GM21447 (cell line): ENCODE results near the gene VTI1A.
"Not testable (repeated sequence)": the region's sequence is repeated elsewhere in the genome, so short reads cannot be mapped to it uniquely, and the experiment has no call there.

Source experiments
- ATAC-seq: cut with Tn5 transposase; IDR thresholded peaks from one replicate; pipeline ENCODE4 v1.9.1; 2021; ENCODE audit not compliant: unreplicated experiment

VTI1A gene

GRCh38 chr10:112585126-112585525 is 138.1 kb downstream of the VTI1A start:
- no peak for ATAC-seq

- no peak for ATAC-seq
Measured at GRCh38 chr10:112585960-112586359, 138.9 kb downstream of the VTI1A start.

- ATAC-seq, result no peak
Measured at GRCh38 chr10:112587729-112588128, 140.7 kb downstream of the VTI1A start.

GRCh38 chr10:112588225-112588990 is 141.4 kb downstream of the VTI1A start:
- ATAC-seq, result no peak

GRCh38 chr10:112589081-112589480 is 142.1 kb downstream of the VTI1A start:
- ATAC-seq, result no peak

GRCh38 chr10:112590786-112591185 is 143.8 kb downstream of the VTI1A start:
- ATAC-seq, result not testable (repeated sequence)

- no peak for ATAC-seq
Measured at GRCh38 chr10:112593023-112593422, 146.0 kb downstream of the VTI1A start.

GRCh38 chr10:112601214-112602090 is 154.4 kb downstream of the VTI1A start:
- ATAC-seq, result no peak

- no peak for ATAC-seq
Measured at GRCh38 chr10:112603062-112603461, 156.0 kb downstream of the VTI1A start.

GRCh38 chr10:112605063-112605462 is 158.0 kb downstream of the VTI1A start:
- no peak for ATAC-seq

GRCh38 chr10:112607506-112607905 is 160.5 kb downstream of the VTI1A start:
- no peak for ATAC-seq

- ATAC-seq, result no peak
Measured at GRCh38 chr10:112613620-112614019, 166.6 kb downstream of the VTI1A start.

GRCh38 chr10:112614072-112614471 is 167.1 kb downstream of the VTI1A start:
- ATAC-seq, result no peak

GRCh38 chr10:112614586-112614985 is 167.6 kb downstream of the VTI1A start:
- no peak for ATAC-seq

- no peak for ATAC-seq
Measured at GRCh38 chr10:112615269-112615668, 168.3 kb downstream of the VTI1A start.

GRCh38 chr10:112616647-112617046 is 169.6 kb downstream of the VTI1A start:
- no peak for ATAC-seq

- ATAC-seq, result no peak
Measured at GRCh38 chr10:112618814-112619213, 171.8 kb downstream of the VTI1A start.

GRCh38 chr10:112619556-112619955 is 172.5 kb downstream of the VTI1A start:
- ATAC-seq, result no peak

GRCh38 chr10:112622786-112623185 is 175.8 kb downstream of the VTI1A start:
- no peak for ATAC-seq

GRCh38 chr10:112624546-112625048 is 177.6 kb downstream of the VTI1A start:
- ATAC-seq, result no peak

- ATAC-seq, result no peak
Measured at GRCh38 chr10:112628951-112629609, 182.1 kb downstream of the VTI1A start.
